ENCODE measurements around the gene STAT5B. TPM values are rescaled to one million over a fixed set of nuclear protein-coding genes. Genes with fewer than 3 reads are reported as not detected.

Gene STAT5B
- total and polyA plus RNA-seq, 9 of the 15 experiments (the other 6 are each of a cell fraction or from before 2014, with no cell fraction given), result 20.8 to 176 (median 92.4) TPM

DNA sequence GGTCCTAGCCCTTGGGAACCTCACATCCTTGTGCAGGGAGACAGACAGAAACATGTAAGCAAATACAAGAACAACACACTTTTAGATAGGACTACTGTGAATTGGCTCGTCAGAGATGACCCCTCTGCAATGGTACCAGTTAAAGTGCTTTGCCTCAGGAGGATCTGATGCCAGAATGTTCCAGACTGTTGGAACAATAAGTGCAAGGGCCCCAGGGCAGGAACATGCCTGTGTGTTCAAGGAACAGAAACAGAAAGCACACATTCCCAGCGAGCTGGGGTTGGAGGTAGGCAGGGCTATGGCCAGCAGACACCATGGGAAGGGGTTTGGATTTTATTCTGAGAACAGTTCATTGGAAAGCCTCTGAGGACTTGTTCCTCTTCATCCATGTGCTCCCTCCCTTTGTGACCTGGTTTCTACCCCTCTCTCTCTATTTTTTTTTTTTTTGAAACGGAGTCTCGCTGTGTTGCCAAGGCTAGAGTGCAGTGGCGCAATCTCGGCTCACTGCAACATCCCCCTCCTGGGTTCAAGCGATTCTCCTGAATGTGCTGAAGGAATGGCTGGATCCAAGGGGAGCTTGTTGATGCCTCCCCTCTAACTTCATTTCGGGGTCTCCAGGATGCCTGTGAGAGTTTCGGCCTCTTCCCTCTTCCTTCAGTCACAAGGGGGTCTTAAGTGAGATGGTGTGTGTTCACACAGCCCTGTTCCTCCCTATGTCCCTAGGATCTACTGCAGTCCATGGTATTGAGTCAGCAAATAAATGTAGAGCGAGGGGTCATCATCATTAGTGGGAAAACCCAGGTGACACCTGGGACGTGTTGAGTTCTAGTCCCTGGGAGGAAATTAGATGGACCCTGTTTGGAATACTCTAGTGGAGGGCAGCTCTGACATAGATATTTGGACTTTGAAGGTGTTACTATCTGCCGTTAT, 18.5 kb upstream of the STAT5B start:
- 87% methylated on average over 8 of the region's 12 CpGs for WGBS (ENCODE audit: insufficient coverage, low coverage, missing lambda C conversion rate)
- no peak overlapping the region for H2AFZ ChIP-seq (ENCODE audit: low read depth, low read length)
- H3K9me1 ChIP-seq (ENCODE audit: control insufficient read depth, insufficient read depth, low read length), result no peaks in the 10 kb centered on the region
- TF ChIP-seq NCOA1 (IDR thresholded peaks at IDR 0.05; ENCODE audit: low read depth) (no peak), ZNF316 (IDR thresholded peaks at IDR 0.05) (peak; percentile 65), ZFP1 (CRISPR knock-in tag; IDR thresholded peaks at IDR 0.05) (no peak), EWSR1 (IDR thresholded peaks at IDR 0.05; ENCODE audit: borderline replicate concordance, low read depth, partially characterized antibody) (no peak), POLR2A (conservative IDR thresholded peaks at IDR 0.05) (peak; percentile 51), C11orf30 (IDR thresholded peaks at IDR 0.05; ENCODE audit: low read depth) (peak; percentile 30), SUPT5H (IDR thresholded peaks at IDR 0.05) (peak; percentile 11; the same call in 1 of the 2 replicates), RBFOX2 (IDR thresholded peaks at IDR 0.05; ENCODE audit: low read depth, low read length) (0 out of 2 replicates have a peak, but pooled peaks have one; percentile 4), BRCA1 (IDR thresholded peaks at IDR 0.05) (no peak), BRCA1 (CRISPR knock-in tag; IDR thresholded peaks at IDR 0.05) (no peak)
- TF ChIP-seq, protein P1, sequence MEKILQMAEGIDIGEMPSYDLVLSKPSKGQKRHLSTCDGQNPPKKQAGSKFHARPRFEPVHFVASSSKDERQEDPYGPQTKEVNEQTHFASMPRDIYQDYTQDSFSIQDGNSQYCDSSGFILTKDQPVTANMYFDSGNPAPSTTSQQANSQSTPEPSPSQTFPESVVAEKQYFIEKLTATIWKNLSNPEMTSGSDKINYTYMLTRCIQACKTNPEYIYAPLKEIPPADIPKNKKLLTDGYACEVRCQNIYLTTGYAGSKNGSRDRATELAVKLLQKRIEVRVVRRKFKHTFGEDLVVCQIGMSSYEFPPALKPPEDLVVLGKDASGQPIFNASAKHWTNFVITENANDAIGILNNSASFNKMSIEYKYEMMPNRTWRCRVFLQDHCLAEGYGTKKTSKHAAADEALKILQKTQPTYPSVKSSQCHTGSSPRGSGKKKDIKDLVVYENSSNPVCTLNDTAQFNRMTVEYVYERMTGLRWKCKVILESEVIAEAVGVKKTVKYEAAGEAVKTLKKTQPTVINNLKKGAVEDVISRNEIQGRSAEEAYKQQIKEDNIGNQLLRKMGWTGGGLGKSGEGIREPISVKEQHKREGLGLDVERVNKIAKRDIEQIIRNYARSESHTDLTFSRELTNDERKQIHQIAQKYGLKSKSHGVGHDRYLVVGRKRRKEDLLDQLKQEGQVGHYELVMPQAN (IDR thresholded peaks at IDR 0.05; ENCODE audit: borderline replicate concordance), result no peak
- DNase-seq (ENCODE audit: extremely low read depth in 1 of 4, low spot score in 3 of 4) (no peak), FAIRE-seq (no peak), ATAC-seq (no peak)
- H3K9ac ChIP-seq (ENCODE audit: insufficient read depth in 1 of 2, low read depth in 2 of 2, low read length in 2 of 2), result peak overlapping the region; percentile 41 to 43; a peak in 3 of 4 replicates
- no peak overlapping the region for H3K4me3 ChIP-seq
- CTCF ChIA-PET (ENCODE audit: low intra/inter-chr PET ratio), result no interaction called here
- POLR2A ChIA-PET, result interaction anchor here (0.6 to 1.4 kb wide), 6 partner anchors 9 to 100 kb away, joined by 3 to 5 read pairs (median 3); partner anchors contain the start of genes GHDC and STAT5B
- no peaks in the 10 kb centered on the region for H4K20me1 ChIP-seq (replicated peaks; ENCODE audit: control insufficient read depth, insufficient read depth, low read length)
- intact Hi-C loops (cut with micrococcal nuclease), result no loop called here
- H3K4me2 ChIP-seq (ENCODE audit: insufficient read depth, low read length), result peak overlapping the region; percentile 52
- peaks cover 93% of the 10 kb centered on the region for H3K36me3 ChIP-seq (ENCODE audit: control insufficient read depth, insufficient read depth, low read length)
- peaks cover 17 to 19% of the 10 kb centered on the region in 2 experiments; a peak in 4 of 5 replicates for H3K4me1 ChIP-seq (replicated peaks in 1 of 2; ENCODE audit: control insufficient read depth in 2 of 2, insufficient read depth in 2 of 2, low read length in 2 of 2)
- peaks cover 85% of the 10 kb centered on the region for H3K79me2 ChIP-seq (ENCODE audit: control insufficient read depth, insufficient read depth, low read length)
- BruUV-seq (replicated peaks), result no TSS peak
- peak overlapping the region; percentile 50; the same call in 1 of the 3 replicates for H3K27ac ChIP-seq (ENCODE audit: extremely low read depth, low read depth, low read length)
- no peaks in the 10 kb centered on the region for H3K9me3 ChIP-seq (replicated peaks; ENCODE audit: control insufficient read depth, insufficient read depth, low read depth, low read length)
- in situ Hi-C loops (cut with MboI), result no loop called here
- no peaks in the 10 kb centered on the region for H3K27me3 ChIP-seq (ENCODE audit: control insufficient read depth in 2 of 2, insufficient read depth in 2 of 2, low read length in 2 of 2)

Measured in K562 (cell line).